Activated CD4-positive, alpha-beta T cell treated with anti-CD3 and anti-CD28 coated beads, Interleukin-10, Interleukin-2, amounts not matched to agents 100 ng/mL and 50 ng/mL, durations not matched to agents 16 hours and 8 hours (primary cell): ENCODE data around the gene GAS6.
"Not testable (repeated sequence)": the region's sequence is repeated elsewhere in the genome, so short reads cannot be mapped to it uniquely, and the experiment has no call there.

Experiments
- DNase-seq: peaks from one replicate; pipeline ENCODE4 v3.0.0-alpha.2; 2020

Gene GAS6

DNA sequence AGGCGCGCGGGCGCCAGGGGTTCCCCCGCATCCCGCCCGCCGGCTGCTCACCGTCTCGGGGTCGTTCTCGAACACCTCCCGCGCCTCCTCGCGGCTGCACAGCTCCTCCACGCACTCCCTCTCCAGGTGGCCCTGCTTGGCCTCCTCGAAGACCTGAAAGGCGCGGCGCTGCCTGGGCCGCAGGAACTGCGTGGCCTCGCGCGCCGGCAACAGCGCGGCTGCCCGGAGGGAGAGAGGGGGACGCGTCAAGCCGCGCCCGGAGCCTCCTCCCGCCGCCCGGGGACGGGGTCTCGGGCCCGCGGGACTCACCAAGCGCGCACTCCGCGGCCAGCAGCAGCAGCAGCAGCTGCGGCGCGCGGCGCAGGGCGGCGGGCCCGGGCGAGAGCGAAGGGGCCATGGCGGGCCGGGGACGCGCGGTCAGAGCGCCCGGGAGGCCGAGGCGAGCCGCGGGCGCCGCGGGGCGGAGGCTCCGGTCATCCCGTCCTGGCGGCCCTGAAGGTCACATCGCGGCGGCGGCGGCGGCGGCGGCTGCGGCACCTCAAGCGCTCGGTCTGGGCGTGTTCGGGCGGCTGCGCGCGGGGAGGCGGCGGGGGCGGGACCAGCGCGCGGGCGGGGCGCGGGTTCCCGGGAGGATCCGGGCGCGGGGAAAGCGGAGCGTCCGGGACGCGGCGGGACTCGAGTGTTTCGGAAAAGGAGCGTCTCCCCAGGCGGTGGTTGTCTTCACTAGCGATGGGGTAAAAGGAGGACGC lies at the start of gene GAS6:
TSS of gene GAS6 (minus strand) at position 553 of the 749 bp plus-strand sequence. CDS start at position 397, 156 bp downstream.
- no peak for DNase-seq

DNA sequence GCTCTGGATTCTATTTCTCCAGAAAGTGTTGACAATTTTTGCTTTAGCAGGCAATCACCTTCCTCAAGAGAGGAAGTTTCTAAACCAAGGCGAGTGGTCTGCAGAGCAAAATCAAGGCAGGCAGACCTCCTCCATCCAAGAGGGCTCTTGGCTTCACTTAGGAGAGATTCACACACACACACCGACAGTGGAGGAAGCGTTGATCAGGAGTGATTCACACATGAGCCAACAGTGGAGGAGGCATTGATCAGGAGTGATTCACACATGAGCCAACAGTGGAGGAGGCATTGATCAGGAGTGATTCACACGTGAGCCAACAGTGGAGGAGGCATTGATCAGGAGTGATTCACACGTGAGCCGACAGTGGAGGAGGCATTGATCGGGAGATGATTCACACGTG lies 49.5 kb upstream of the GAS6 start:
- not testable (repeated sequence) for DNase-seq

DNA sequence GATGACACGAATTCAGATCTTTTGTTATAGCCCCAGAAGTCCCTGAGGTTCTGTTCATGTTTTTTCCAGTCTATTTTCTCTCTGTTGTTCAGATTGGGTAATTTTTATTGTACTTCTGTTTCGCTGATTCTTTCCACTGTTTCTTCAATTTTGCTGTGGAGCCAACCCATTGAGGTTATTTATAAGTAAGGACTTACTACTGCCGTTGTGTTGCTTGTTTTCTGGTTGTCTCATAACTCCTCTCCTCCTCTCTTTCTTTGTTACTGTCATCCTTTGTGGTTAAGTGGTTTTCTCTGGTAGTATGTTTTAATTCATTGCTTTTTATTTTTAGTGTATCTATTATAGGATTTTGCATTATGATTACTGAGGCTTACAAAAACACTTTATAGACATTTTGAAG lies 48.7 kb upstream of the GAS6 start:
- no peak for DNase-seq

DNA sequence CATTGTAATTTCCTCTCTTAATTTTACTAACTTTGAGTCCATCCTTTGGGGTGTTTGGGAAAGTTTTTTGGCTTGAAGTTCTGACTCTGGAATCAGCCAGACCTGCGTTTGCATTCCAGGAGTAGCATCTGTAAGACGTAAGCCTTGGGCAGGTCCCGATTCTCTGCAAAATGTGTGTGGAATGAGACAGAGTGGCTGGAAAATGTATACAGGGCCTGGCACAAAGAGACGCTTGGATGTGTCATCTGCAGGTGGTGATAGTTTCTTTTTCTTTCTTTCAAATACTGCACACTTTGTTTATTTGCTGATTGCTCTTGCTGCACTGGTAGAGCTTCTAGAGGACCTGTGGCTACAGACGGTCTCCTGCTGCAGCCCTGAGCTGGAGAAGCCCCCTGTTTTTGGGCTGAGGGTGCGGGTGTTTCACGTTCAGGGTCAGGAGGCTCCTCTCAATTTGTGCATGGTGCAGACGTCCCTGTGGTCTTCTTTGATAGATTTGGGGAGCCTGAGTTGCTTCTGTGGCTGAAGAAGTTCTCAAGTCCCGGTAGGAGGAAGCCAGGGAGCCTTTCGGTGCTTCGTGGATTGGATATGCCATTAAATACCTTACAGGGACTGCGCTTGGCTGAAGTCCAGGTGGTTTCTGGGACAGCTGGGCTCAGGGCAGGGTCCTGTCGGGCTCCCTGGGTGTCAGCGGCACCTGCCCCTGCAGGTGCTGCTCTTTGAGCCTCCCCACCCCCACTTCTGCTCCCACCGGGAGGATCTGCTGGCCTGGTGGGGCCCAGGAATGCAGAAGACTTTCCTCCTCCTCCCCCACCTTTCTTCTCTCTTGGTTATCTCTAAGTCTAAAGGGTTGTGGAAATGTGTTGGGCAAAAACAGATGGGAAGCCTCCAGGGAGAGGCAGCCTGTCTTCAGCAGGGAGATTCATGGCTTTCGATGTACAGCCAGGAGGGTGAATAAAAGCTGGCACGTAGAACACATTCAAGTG lies 44.0 kb upstream of the GAS6 start:
- no peak for DNase-seq

DNA sequence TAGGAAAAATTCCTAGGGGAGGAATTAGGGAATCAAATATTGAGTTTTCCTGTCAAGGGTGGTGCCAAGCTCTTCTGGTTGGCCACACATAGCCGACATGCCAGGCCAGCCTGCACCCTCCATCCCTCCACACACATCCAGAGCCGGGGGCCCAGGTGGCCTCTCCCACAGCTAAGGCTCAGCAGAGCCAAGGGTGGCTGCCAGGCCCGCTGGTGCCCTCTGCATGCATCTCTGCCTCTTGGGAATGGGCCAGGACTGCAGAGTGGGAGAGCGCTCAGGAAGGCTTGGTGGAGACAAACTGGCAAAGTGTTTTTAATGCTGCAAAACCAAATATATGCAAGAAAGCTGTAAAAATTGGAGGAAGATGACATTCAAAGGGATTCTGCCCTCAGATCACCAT lies 42.7 kb upstream of the GAS6 start:
- DNase-seq: no peak

DNA sequence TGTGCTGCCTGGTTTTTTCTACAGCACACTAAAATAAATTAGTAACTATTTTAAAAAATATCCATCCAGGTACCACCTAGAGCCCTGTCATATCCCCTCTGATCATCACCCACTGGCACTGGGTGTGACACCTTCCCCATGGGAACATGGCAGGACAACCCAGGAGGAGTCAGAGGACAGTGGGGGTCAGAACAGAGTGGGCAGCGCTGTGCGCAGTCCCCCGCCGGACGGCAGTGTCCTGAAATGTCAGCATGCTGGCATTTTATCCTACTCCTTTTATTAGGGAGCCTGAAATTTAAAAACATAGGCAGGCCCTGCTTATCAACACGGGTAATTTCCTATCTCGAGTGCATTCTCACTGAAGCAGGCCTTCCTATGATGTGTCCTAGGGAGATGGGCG lies 42.1 kb upstream of the GAS6 start:
- no peak for DNase-seq

DNA sequence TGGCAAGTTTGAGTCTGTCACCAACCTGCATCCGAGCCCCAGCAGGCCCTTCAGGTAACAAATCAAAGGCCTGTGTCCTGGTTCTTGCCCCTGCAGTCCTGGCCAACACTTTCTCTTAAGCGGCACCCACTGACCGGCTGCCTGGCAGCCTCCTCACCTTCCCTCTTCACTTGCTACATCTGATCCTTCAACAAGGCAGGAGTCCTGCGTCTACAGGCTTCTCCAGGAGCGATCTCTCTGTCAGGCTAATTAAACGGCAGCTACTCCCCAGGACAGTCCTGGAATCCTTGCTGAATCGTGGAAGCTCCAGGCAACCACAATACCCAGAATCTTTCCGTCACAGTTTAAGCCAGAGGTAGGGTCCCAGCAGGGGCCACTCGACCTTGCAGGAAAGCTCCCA lies 41.1 kb upstream of the GAS6 start:
- no peak for DNase-seq

DNA sequence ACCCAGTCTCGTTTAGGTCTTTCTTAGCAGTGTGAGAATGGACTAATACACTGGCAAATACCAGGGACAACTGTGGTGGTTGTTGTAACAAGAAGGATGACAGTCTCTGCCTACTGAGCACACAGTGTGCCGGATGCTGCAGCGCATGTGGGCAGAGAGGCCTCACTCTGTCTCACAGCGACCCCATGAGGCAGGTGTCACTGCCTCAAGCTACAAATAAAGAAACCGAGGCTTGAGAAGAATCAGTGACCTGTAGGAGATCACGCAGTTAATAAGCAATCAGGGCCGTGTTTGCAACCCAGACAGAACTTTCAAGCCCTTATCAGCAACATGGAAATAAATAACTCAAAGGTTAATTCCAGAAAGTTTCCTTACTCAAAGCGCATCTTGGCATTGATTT lies 40.5 kb upstream of the GAS6 start:
- peak; percentile 26 for DNase-seq

DNA sequence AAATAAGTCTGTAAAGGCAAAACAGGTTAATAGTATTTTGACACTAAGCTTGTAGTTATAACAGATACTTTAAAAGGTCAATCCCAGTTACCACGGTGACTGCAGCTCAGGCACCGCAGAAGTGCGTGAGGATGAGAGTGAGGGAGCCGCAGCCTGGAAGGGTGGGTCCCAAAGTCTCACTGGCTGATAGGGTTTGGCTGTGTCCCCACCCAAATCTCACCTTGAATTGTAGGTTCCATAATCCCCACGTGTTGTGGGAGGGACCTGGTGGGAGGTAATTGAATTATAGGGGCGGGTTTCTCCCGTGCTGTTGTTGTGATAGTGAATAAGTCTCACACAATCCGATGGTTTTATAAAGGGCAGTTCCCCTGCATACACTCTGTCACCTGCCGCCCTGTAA lies 40.0 kb upstream of the GAS6 start:
- DNase-seq: no peak

DNA sequence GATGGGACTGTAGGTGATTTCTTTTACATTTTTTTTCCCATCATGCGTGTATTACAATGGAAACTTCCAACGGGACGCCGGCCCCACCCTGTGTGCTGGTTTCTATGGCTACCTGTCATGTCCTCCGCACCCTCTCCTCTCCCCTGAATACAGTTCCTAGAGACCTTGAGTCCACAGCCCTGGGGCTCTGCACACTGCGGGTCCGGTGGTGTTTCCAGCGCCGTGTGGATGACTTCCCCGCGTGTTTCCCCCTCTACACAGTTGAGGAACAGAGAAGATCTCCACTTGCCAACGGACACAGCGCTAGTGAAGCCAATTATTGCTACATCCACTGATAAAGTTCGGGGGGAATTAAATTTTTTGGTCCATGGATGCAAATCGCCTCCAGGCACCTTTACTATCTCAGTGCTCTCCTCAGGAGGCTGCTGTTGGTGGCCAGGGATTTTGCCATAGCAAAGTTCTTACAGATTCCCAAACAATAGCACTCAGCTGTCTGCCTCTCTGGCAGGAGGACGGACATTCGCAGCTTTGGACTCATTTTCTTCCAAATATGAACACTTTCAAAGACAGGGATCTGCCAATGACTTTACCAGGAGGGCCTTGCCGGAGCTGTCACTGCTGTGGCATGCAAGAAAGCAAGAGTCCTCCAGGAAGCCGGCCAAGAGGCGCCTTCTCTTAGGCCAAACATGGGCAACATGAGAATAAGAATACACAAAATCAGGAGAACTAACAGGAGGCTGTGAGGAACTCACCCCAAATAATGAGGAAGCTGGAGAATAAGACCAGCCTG lies 39.3 kb upstream of the GAS6 start:
- DNase-seq: no peak

DNA sequence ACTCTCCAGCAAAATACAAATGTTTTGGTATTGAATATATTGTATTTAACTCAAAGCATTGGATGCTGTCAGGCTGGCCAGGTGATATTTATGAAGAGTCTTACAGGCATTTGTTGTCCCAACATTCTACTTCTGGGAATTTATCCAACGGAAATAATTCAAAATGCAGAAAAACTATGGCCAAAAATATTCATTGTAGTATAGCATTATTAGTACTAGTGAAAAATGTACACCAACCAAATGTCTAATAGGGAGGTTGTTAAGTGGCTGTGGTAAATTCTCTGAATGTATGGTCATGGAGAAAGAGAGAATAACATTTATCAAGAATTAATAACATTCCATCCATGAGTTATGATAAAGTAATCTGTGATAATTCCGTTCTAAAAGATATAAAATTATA lies 38.6 kb upstream of the GAS6 start:
- no peak for DNase-seq

DNA sequence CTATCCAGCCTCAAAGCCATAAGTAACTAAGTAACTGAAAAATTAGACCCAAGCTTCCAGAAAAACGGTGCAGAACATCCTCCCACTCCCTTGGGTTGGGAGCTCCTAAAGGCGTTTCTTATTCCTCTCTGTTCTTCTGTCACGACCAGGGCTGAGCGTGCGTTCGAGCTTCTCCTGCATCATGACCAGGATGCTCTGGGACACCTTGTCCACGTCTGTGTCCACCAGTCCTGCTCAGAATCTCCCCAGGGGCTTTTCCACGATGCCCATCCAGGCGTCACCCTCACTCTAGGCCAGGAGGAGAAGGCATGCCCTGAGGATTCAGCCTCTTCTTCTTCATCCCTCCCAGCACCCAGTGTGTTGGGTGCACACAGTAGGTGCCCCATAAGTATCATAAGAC lies 37.8 kb upstream of the GAS6 start:
- DNase-seq: no peak

DNA sequence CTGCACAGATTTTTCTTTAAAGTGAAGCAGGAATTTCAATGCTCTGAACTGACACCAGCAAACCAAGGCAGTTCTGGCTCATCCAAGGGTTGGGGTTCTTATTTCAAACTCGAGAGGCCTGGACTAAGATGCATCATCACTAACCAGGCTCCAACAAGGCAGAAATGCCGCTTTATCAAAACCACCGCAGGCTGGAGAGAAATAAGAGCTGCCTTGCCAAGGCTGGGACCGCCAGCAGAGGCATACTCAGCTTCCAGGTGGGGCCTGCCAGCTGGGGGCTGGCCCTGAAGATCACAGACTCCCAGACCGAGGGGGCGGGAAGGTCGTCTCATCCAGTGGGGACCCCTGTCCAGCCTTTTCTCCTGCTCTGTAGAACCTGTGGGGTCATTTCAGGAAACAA lies 37.4 kb upstream of the GAS6 start:
- DNase-seq: no peak

DNA sequence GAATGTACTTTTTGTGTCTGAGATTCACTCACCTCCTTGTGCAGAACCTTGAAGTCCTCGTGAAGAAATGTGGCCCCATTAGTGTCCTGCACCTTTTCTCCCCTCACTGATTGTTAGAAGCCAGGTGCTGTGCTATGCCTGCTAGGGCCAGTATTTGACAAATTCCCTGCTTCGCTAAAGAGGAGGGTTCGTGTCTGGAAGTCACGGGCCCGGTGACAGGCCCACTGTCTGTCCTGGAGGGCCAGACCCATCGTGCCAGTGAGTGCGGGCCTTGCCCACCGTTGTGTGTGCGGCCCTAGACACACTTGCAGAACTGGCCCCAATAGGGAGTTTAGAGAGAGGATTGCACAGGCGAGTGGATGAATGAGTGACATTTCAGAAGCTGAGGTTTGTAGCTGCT lies 36.8 kb upstream of the GAS6 start:
- no peak for DNase-seq

DNA sequence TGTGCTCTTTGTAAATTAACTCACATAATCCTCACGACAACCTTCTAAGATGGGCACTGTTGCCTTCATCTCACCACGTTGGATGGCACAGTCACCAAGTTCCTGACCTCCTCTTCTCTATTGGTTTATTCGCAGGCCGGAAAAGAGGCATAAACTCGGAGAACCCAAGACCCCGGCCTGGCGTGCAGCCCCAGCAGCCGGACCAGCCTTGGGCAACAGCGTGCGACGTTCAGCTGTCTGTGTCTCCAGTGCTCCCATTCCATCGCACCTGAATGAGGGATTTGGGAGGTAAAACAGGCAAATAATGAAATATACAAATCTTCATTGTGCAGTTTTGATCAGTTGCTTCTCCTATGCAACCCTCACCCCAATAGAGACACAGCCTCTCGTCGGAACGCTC lies 34.5 kb upstream of the GAS6 start:
- DNase-seq: no peak

DNA sequence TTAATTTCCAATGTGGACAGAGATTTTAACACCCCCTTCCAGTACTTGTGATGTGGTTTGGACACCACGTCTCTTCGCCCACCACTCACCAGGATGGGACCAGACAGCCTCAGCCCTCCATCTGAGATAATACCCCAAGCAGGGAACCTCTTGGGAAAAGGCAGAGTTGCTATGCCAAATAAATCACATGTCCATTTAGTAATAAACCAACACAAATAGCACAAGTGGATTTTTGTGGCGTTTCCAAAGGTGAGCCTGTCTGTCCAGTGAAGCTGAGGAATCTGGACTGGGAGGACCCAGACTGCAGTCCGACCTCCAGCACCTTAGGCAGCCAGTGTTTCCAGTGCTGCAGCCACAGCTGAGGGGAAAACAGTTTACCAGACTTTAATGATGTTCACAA lies 34.1 kb upstream of the GAS6 start:
- no peak for DNase-seq

DNA sequence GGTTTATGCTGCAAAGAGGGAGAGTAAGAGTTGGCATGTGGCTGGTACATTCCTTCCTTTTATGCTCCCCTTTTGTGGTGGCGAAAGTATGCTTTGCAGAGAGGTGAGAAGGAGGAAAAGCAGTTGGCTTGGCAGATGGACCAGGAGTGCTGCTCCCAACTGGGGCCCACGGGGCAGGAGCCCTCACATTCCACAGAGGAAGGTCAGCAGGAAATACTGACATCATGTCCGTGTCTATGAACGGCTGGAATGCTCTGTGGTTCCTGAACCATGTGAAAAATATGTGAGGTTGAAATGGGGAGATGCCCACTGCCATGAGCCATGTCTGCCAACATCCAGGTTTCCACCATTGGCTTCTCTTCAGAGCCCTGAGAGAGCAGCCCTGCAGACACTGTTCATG lies 33.3 kb upstream of the GAS6 start:
- DNase-seq: no peak

DNA sequence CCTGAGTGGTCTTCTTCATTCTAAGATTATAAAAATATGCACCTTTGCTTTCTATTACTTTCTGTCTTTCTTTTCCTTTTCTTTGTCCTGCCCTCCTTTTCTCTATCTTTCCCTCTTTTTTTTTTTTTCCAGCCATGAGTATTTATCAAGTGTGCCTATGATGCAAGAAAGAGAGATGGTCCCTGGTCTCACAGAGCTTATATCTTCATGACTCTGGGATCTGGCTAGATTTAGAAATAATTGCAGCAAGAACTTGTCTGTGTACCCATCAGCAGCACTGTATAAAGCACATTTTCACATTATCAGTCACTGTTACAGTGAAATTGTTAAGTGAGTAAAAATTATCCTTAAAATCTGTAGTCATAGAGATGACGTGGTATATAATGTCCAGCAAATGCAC lies 31.6 kb upstream of the GAS6 start:
- DNase-seq: no peak

DNA sequence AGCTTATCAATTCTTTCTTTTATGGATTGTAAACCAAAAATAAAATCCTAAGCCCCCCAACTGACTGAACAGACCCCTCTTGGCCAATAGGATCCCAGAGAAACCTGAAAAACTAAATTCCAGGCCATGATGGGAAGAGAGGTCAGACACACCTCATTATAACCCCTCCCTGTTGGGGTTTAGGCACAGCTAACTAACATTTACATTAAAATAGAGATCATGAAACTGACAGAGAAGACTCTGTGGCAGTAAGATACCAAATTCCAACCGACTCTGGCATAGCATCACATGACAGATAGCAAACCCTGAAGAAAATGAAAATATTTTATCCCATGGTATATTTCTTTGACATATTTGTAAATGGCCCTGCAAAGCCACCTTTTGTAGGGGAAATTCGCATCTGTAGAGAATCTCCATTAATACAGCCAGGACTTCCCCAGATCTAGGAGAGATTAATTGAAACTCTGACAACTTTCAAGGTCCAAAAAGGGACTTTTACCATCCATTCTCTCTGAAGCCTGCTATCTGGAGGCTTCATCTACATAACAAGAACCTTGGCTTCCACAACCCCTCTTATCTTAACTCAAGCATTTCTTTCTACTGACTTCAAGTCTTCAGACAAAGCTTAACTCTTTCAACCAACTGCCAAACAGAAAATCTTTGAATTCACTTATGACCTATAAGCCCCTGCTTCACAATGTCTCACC lies 27.1 kb upstream of the GAS6 start:
- DNase-seq: no peak

DNA sequence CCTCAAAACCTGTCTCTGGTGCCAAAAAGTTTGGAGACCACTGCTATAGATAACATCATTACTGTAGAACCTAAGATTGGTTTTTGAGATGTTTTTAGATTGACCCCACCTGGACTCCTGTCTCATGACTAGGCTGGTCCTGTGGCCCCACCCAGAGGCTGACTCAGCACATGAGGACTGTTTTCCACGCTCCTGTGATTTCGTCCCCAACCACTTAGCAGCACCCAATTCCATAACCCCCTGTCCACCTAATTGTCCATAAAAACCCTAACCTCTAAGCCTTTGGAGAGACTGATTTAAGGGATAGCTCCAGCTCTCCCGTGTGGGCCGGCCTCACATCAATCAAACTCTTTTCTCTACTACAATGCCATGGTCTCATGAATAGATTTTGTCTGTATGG lies 25.6 kb upstream of the GAS6 start:
- no peak for DNase-seq

DNA sequence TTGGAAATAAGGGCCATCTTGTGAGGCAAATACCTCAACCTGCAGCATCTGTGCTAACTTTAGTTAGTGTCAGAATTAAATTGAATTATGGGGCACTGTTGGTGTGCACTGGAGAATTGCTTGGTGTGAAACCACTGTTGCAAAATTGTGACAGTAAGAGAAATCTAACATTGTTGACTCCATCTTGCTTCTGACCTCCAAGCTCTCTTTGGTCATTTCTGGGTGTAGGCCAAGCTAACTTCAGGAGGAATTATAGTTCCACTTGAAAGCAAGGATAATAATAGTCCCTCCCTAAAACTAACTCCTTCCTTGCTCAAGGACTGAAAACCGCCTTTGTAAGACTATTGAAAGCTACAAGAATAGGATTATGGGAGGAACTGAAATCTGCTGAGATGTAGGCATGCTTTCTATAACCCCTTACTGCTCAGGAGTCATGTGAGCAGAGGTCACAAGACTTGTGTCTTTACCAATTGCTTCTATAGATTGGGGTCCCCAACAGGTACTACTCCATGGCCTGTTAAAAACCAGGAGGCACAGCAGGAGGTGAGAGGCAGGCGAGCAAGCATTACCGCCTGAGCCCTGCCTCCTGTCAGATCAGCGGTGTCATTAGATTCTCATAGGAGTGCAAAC lies 24.9 kb upstream of the GAS6 start:
- DNase-seq: no peak

DNA sequence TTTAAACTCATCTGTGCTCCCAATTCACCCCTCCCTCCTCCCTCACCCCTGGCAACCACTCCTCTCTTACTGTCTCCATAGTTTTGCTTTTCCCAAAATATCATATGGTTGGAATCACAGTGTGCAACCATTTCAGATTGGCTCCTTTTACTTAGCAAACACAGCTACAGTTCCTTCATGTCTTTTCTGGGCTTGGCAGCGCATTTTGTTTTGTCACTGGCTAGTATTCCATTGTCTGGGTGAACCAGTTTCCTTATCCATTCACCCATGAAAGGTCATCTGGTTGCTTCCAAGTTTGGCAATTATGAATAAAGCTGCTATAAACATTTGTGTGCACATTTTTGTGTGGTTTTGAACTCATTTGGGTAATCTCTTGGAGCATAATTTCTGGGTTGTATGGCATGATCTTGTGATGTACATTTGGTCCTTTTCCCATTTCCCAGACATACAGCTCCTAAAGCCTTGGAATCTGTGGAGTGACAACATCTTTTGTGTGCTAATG lies 23.9 kb upstream of the GAS6 start:
- DNase-seq: no peak
